AG09309 (cell line): Measurements from ENCODE around the gene SLC4A3.
A peak's percentile ranks its signal among the peaks of the same experiment; 100 is the strongest.

ENCODE experiments used
- DNase-seq: peaks from one replicate; pipeline ENCODE4 v3.0.0-alpha.2; 2010; ENCODE audit warnings: low read depth
- H3K4me3 ChIP-seq: 2 replicates; pipeline ENCODE4 v1.5.1; 2011; ENCODE audit warnings: mild to moderate bottlenecking, low read depth, low read length, moderate library complexity; ENCODE audit not compliant: control insufficient read depth
- CTCF ChIP-seq: IDR thresholded peaks from 2 replicates; pipeline ENCODE4 v1.5.1; 2011; ENCODE audit warnings: mild to moderate bottlenecking, low read depth, low read length, inconsistent platforms; ENCODE audit not compliant: insufficient read depth, control insufficient read depth; ENCODE audit errors: missing control alignments

The SLC4A3 gene

GRCh38 chr2:219628235-219628985 is 980 bp downstream of the SLC4A3 start:
- DNase-seq, result no peak
- TF ChIP-seq CTCF, result no peak
- peak overlapping the region; percentile 52 for H3K4me3 ChIP-seq

GRCh38 chr2:219628986-219629901 is 1.8 kb downstream of the SLC4A3 start:
- DNase-seq, result no peak
- no peak overlapping the region for H3K4me3 ChIP-seq
- TF ChIP-seq CTCF, result no peak

GRCh38 chr2:219629976-219630695 is 2.7 kb downstream of the SLC4A3 start:
- no peak for DNase-seq
- TF ChIP-seq CTCF, result no peak
- no peak overlapping the region for H3K4me3 ChIP-seq

GRCh38 chr2:219630770-219631405 is 3.5 kb downstream of the SLC4A3 start:
- H3K4me3 ChIP-seq, result no peak overlapping the region
- DNase-seq, result no peak
- no peak for TF ChIP-seq CTCF

- no peak for TF ChIP-seq CTCF
Observed at GRCh38 chr2:219631406-219631891, 4.0 kb downstream of the SLC4A3 start.

More at GRCh38 chr2:219631406-219631891, 4.0 kb downstream of the SLC4A3 start:
- no peak for DNase-seq
- H3K4me3 ChIP-seq, result no peak overlapping the region
